Cerebellar nuclear complex (tissue), 1 donor: ENCODE data around the gene WNT3A.
A peak's percentile ranks its signal among the peaks of the same experiment; 100 is the strongest.

ENCODE experiments used
- DNase-seq, 2 experiments: peaks; one replicate each; lab custom pipeline; 2025; lab: John Stamatoyannopoulos, UW

Gene WNT3A

DNA sequence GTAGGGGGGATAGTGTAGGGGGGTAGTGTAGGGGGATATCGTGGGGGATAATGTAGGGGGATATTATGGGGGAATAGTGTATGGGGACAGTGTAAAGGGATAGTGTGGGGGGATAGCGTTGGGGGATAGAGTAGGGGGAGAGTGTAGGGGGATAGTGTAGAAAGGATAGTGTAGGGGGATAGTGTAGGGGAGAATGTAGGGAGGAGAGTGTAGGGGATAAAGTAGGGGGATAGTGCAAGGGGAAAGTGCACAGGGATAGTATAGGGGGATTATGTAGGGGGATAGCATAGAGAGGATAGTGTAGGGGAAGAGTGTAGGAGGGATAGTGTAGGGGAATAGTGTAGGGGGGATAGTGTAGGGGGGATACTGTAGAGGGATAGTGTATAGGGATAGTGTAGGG lies 63.4 kb downstream of the WNT3A start:
- no peak for DNase-seq

DNA sequence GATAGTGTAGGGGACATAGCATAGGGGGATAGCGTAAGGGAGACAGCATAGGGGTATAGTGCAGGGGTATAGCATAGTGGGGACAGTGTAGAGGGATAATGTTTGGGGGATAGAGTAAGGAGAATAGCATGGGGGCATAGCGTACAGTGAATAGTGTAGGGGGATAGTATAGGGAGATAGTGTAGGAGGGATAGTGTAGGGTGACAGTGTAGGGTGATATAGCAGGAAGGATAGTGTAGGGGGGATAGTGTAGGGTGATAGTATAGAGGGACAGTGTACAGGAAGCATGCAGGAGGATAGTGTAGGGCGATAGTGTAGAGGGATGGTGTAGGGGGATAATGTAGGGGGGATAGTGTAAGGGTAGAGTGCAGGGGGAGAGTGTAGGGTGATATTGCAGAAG lies 64.1 kb downstream of the WNT3A start:
- DNase-seq: no peak

DNA sequence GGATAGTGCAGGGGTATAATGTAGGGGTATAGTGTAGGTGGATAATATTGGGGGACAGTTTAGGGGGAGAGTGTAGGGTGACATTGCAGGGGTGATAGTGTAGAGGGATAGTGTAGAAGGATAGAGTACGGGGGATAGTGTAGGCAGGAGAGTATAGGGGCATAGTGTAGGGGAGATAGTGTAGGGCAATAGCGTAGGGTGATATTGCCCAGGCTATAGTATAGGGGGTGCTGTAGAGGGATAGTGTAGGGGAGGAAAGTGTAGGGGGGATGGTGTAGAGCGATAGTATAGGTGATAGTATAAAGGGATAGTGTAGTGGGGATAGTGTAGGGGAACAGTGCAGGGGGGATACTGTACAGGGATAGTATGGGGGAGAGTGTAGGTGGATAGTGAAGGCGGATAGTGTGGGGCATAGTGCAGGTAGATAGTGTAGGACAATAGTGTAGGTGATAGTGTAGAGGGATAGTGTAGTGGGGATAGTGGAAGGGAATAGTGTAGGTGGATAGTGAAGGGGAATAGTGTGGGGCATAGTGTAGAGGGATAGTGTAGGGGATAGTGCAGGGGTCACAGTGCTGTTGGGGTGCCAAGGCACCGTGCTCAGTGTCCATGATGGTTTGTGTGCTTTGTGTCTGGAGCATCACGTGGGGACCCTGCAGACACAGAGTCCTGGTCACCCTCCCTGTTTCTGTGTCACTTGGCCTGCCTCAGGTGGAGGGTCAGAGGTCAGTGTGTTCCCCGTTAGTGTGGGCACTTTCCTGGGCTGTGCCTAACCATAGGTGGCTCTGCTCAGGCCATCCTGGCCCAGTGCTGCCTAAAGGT lies 65.2 kb downstream of the WNT3A start:
- no peak for DNase-seq

DNA sequence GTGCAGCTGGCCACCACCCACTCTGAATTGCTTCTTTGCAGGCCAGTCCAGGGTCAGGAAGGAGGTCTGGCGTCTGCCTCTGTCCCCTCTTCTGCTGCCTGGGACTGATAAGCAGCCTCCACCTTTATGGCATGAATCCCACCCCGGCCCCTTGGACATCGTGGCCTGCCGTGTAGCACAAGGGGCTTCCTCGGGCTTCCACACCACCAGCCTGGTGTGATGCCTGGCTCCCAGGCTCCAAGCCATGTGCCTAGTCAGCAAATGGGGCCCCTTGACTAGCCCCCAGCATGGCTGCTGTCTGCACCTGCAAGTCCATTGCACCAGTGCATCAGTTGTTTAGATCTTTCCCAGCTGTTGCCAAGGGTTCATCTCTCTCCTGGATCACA lies 65.9 kb downstream of the WNT3A start:
- no peak for DNase-seq

DNA sequence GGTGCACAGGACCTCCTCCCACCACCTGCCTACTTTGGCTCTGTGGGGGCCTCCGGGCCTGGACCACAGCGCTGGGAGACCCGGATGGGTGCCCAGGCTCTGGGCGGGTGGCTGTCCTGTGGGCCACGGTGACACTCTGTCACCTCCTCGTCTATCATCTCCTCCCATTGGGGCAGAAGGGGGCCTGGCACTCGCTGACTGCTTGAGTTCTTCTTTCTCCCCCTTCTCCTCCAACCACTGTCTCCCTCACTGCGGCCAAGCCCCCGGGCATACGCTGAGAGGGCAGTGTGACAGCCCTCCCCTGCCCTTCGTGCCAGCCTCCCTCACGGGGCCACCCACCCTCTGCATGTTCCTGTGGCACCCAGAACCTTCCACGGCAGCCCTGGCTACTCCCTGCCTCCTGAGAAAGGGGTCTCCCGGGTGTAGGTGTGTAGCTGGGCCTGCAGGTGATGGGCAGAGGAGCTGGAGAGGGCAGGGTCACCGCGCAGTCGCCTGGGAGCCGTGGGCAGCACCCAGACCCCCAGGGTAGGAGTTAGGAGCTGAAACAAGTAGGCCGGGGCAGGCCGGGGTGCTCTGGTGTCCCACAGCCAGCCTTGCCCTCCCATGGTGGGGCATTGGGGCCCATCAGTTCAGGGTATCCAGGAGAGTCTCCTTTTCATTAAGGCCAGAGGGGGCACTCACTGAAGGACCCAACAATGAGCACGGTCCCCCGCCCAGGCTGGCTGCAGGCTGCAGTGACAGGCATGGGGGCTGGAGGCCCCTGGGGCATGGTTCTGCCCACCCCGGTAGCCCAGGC lies 66.5 kb downstream of the WNT3A start:
- DNase-seq: no peak

DNA sequence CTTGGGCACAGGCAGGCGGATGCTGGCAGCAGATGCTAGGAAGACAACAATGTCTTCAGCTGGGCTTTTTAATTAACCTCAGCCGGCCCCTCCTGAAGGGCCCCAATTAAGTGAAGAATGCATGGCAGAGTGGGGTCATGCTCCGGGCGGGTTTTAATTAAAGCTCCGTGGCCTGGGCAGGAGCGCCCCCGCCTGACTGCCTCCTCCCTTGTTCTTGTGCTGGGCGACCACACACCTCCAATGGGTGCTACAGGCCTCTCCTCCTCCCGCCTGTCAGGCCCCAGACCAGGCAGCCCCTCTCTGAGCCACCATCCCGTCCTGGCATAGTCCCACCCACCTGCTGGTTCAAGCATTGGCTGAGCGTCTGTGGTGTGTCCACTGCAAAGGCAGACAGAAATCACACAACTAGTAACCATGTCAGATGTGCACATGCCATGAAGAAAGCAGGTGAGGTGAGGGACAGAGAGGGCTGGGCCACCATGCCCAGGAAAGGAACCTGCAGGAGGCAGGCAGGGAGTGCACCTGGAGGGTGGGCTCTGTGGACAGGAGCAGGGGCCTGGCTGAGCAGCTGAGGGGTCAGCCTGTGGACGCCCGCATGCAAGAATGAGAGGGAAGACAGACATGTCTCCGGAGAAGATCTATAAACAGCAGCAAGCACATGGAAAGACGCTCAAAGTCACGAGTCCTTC lies 67.2 kb downstream of the WNT3A start:
- no peak for DNase-seq

DNA sequence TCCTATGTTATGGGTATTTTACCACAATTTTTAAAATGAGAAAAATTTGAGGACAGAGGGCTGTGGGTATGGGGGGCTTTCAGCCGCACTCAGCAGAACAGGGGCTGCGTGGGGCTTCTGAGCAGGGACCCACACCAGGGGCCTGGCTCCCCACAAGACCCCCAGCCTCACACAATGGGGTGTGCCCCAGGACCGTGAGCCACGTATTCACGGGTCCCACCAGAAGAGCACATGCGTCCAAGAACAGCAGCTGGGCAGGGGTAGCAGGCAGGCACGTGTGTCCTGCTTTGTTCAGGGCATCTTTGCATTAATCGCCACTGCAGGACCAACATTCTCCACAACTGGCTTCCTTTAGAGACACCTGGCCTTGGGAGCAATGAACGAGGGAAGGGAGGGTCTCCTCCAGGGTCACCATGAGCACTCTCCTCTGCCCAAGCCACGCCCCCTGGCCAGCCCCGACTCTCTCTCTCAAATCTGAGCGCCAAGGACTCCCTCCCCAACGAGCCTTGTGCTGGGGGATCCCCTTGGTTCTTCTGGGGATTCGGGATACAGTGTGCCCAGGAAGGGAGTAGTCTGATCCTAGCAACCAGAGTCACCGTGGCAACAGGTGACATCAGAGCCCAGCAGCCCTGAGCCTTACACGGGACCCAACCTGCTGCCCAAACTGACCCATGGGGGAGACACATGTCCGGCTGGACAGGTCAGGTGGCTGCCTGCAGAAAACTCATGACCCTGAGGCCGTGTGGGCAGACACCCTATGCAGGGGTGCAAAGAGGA lies 68.3 kb downstream of the WNT3A start:
- DNase-seq: no peak

DNA sequence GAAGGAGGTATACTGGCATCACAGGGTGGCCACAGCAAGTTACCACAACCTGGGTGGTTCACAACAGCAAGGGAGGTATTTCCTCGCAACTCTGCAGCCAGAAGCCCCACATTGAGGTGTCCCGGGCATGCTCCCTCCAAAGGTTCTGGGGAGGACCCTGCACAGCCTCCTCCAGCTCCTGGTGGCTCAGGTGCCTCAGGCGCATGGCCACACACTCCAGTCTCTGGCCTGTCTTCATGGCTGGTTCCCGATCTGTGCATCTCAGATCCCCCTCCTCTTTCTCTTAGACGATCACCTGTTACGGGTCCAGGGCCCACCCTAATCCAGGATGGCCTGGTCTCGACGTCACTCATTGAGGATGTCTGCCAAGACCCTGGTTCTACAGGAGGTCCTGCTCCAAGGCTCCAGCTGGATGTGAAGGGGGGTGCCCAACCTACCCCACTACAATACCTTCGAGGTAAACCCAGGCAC lies 69.0 kb downstream of the WNT3A start:
- no peak for DNase-seq

DNA sequence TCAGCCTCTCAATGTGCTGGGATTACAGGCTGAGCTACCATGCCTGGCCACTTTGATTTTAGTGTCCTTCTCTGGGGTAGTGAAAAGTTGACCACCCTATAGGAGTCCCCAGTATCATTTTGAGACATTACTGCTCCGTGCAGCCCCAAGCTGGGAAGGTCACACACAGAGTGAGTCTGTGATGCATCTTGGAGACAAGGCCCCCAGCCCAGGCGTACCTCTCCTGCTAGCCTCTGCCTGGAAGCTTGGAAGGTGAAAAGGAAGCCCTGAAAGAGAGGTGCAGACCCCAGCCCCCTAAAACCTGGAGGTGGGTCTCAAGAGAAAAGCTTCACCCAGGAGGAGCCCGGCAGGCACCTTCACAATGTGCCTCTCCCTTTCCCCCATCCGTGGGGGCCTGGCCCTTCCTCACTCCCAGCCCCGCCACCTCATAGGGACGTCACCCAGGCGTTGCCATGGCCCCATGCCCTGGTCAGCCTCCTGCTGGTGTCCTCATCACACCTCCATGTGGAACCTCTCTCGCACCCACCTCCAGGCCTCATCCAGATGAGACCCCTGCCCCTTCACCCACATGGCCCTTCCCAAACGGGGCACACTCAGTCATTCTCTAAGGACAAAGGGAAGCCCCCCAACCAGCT lies 70.1 kb downstream of the WNT3A start:
- DNase-seq: no peak

DNA sequence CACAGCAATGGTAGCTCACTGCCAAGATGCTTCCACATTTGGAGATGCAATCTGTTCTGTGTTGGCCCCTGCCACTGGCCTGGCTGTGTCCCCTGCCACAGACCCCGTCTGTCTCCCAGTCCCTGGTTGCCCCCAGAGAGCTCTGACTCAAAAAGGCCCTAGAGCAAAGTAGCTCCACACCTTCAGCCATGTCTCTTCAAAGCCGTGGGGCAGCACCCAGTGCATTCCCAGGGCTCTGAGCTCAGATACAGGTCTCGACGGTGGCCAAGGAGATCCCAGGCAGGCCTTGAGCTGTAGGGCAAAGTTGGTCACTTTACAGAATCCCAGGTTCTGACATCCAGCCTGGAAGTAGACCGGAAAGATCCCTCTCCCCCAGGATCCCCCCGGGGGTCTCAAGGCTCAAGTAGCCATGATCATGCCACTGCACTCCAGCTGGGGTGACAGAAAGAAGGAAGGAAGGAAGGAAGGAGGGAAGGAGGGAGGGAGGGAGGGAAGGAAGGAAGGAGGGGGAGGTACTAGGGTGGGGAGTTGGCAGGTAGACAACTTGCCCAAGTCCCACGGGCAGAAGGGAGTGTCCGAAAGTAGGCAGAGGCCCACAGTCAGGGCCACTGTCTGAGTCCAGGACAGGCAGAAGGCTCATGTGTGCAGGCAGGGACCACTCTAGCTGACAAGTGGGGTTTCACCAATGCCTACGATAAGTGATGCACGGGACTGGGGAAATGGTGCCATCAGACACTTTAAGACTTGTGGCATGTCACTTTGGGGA lies 71.0 kb downstream of the WNT3A start:
- no peak for DNase-seq

DNA sequence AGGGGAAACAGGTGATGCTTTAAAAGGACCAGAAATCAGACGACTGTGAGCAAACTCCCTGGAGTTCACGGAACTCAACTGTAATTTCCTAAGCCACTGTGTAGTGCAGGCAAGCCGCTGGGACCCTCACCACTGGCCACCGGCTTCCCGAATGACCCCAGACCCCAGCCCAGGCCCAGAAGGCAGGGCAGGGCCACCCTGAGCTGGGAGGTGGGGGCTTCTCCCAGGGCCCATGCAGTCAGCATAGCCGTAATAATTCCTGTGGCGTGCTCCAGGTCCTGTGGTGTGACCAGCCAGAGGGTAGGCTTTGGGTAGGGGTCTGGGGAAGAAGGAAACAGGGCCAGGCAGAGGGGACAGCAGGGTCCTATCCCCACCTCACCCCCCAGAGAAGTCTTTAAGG lies 72.2 kb downstream of the WNT3A start:
- no peak for DNase-seq

DNA sequence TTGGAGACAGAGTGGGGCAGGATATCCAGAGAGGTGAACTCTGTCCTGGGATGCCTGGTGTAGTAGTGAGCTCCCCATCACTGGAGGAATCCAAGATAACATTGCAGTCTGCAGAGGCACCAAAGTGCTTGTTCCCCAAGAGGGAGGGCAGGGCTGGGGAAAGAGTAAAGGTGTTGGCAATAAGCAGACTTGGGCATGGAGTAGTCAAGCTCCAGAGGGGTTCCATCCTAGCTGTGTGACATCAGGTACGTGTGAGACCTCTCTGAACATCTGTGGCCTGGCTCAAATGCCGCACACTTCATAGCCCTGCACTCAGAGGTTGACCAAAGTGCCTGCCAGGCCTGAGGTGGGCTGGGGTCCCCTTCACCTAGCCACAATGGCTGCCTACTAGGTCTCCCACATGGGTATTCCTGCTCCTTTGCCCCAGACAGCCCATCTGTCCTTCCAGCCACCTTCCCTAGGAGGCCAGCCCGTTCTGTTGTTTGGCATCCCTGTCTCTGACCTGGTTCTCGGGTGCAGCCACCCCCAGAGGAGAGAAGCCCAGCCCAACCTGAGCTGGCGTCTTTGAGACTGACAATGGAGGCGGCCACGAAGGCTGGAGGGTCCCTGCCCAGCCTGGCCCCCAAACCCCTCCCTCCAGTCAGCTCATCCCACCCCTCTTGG lies 72.9 kb downstream of the WNT3A start:
- no peak for DNase-seq

DNA sequence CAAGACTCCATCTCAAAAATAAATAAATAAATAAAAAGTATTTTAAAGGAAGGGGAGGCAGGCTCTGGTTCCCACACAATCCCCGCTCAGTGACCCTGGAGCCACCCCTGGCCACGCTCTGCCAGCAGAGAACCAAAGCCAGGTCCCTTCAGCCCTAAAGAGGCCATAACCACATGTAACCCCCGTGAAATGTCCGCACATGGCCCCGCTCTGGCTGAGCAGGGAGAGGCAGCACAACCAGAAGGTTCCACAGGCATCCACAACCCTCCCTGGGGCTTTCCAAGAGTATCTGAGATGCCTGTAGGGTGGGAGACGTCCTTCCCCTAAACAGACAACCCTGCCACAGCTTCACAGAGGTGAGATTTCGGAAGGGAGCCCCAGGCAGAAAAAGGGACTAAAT lies 74.3 kb downstream of the WNT3A start:
- no peak for DNase-seq

DNA sequence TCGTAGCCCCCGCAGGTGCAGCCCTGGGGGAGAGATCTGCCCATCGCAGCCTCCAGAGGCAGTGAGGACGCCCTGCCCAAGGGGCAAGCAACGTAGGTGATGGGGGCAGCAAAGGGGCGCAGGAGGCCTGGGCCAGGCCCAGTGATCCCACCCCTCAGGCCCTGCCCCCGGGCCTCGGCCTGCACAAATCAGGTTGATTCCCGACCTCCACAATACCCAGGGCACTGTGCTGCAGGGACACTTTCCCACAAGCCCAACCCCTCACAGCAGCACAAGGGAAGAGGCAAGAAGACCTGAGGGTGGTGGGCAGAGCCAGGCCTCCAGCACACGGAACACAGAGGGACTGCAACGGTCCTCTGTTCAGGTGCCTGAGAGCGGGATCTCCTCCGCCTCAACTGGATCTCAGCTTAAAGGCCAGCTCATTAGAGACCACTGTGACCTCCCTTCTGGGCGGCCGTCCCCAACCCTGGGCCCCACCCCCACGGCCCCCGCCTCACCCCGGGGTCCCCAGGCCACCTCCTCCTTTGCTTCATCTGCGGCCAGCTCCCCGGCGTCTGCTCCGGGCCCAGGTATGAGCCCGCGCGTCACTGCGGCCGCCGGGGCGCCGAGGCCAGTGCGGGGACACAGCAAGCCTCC lies 74.9 kb downstream of the WNT3A start:
- no peak for DNase-seq

DNA sequence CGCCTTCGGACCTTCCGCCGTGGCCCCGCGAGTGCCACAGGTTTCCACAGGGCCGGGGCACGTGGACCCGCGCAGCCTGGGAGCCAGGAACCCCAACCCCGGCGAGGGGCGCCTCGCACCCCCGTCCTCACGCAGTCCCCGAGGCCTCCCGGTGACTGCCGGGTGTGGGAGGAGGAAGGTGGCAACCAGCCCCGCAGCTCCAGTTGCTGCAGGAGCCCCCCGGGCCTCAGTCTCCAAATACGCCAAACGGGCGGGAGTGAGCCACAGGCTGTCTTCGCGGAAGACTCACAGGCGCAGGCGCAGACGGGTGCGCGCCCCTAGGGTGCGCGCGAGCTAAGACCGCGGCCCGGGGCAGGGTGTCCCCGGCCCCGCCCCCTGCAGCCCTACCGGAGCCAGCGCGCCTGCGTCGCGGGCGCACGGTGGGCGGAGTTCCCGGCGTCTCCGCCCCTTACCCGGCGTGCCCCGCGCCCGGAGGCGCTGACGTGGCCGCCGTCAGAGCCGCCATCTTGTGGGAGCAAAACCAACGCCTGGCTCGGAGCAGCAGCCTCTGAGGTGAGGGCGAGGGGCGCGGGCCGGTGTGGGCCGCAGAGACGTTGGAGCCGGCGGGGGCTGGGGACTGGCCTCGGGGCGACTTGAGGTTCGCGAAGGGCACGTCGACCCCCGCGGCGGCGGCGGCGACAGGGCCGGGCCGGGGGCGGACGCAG lies 75.6 kb downstream of the WNT3A start, which contains the start of gene ARF1:
TSS of gene ARF1 (plus strand) at position 495 of the 704 bp plus-strand sequence. CDS start 14,407 bp downstream, outside the sequence.
- peak in 1 of 2 experiments; percentile 67 for DNase-seq

DNA sequence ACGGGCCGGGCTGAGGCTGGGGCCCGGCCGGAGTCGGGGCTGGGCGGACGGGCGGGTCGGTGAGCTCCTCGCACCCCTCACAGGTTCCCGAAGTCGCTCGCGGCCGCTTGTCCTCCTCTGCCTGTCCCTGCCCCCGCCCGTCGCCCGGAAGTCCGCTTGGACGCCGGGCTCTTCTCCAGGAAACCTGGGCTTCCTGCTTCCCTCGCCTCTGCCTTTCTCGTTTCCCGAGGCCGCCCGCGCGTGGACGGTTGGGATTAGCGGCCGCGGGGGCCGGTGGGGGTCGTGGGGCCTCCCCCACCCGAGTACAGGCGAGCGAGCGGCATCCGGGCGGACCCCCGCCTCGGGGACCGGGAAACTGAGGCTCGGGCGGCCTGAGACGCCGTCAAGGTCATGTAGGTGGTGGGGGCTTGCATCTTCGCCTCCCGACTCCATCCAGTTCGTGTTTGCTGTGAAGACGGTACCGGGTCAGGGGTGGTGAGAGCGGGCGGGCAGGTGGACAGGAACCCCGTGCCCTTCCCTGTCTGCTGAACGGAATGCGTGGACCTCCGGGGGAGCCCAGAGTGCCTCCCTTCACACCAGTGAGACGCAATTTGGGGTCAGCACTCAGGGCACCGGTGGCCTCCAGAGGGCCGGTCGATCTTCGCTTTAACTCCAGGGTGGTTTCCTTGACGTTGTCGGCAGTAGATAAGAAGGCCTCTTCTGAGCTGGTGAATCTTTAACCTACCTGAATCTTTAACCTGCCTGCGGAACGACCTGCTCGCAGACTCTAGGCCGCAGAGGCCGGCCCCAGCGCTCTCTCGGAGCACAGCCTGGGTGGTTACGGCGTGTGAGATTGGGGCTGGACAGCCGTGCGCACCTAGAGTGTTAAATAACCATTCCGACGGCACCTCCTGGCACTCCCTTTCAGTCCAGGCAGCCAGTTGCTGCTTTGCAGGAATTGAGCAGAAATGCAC lies 76.4 kb downstream of the WNT3A start:
- DNase-seq: no peak

DNA sequence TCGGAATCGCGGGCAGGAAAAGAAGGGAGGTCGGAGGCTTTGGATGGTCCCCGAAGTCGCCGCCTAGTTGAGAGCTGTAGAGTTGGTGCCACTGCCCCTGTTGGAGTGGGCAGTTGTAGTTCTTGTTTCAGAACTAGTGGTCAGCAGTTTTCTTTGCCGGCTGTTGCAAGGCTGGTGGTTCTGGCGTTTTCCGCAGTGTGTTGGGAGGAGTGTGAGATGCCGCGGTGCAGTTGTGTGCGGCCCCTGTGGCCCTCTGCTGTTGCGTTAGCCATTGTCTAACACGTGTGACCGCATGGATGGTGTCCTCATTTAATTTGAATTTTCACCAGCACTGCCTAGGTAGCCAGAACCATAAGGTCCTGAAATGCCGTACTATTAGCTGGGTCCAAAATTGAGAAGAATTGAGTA lies 77.1 kb downstream of the WNT3A start:
- DNase-seq: no peak

DNA sequence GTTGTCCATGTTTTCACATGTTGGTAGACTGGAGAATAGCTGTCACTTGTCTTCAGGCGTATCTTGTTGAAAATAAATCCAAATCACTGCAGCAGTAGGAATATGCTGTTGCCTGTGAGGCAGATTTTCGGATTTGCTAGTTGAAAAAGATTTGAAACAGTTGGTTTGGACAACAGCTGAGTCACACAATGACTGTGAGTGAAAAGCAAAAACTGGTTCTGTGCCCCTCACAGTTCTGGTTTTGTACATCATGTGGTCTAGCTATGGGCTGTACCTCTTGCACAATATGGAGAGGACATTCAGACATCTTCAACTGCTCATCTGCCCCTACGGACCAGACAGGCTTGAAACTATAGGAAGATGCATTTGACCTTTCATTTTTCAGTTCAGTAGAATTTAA lies 77.5 kb downstream of the WNT3A start:
- no peak for DNase-seq
